Measurements from ENCODE around the gene ZNF584.
A peak's percentile ranks its signal among the peaks of the same experiment; 100 is the strongest.

Gene ZNF584

GRCh38 chr19:58406818-58407657 lies 1.4 kb upstream of the ZNF584 start:
- peak overlapping the region; percentile 98; the same call in 1 of the 2 replicates for H3K4me3 ChIP-seq (ENCODE audit: low read depth, low read length)
- peaks cover 9% of the 10 kb centered on the region in 2 experiments; a peak in 2 of 3 replicates for H3K36me3 ChIP-seq (ENCODE audit: control insufficient read depth in 2 of 2, insufficient read depth in 1 of 2, low read length in 2 of 2)
- ChIA-PET CTCF (interaction anchor here (0.6 to 1.1 kb wide), 3 partner anchors 10 to 91 kb away, joined by 3 read pairs; no protein-coding TSS in a partner anchor), POLR2A (interaction anchor here (0.6 to 3.2 kb wide), 8 partner anchors 9 to 51 kb away, joined by 3 to 27 read pairs (median 6); partner anchors contain the start of genes RNF225, RPS5, ZNF324B and ZNF497)
- peaks cover 4% of the 10 kb centered on the region; the same call in 1 of the 2 replicates for H3K4me1 ChIP-seq (ENCODE audit: control insufficient read depth, insufficient read depth, low read length)
- no peaks in the 10 kb centered on the region for H3K9me3 ChIP-seq (ENCODE audit: control insufficient read depth, insufficient read depth, low read depth, low read length)
- TF ChIP-seq PBX3 (CRISPR knock-in tag; IDR thresholded peaks at IDR 0.05) = peak; percentile 45; the same call in 1 of the 2 replicates
- peak; percentile 28 for TF ChIP-seq SCRT2 (tag by site-specific recombination; IDR thresholded peaks at IDR 0.05)
- TF ChIP-seq SCRT1 (tag by site-specific recombination; IDR thresholded peaks at IDR 0.05; ENCODE audit: borderline replicate concordance) = peak; percentile 62; the same call in 1 of the 2 replicates
- no peak for TF ChIP-seq ZNF560 (tag by site-specific recombination; IDR thresholded peaks at IDR 0.05; ENCODE audit: borderline replicate concordance)
- TF ChIP-seq, protein P1, sequence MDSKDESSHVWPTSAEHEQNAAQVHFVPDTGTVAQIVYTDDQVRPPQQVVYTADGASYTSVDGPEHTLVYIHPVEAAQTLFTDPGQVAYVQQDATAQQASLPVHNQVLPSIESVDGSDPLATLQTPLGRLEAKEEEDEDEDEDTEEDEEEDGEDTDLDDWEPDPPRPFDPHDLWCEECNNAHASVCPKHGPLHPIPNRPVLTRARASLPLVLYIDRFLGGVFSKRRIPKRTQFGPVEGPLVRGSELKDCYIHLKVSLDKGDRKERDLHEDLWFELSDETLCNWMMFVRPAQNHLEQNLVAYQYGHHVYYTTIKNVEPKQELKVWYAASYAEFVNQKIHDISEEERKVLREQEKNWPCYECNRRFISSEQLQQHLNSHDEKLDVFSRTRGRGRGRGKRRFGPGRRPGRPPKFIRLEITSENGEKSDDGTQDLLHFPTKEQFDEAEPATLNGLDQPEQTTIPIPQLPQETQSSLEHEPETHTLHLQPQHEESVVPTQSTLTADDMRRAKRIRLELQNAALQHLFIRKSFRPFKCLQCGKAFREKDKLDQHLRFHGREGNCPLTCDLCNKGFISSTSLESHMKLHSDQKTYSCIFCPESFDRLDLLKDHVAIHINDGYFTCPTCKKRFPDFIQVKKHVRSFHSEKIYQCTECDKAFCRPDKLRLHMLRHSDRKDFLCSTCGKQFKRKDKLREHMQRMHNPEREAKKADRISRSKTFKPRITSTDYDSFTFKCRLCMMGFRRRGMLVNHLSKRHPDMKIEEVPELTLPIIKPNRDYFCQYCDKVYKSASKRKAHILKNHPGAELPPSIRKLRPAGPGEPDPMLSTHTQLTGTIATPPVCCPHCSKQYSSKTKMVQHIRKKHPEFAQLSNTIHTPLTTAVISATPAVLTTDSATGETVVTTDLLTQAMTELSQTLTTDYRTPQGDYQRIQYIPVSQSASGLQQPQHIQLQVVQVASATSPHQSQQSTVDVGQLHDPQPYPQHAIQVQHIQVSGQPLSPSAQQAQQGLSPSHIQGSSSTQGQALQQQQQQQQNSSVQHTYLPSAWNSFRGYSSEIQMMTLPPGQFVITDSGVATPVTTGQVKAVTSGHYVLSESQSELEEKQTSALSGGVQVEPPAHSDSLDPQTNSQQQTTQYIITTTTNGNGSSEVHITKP (tag by site-specific recombination; IDR thresholded peaks at IDR 0.05) = peak; percentile 73
- TF ChIP-seq CTCF (tag by site-specific recombination; IDR thresholded peaks at IDR 0.05) = peak; percentile 45
- TF ChIP-seq HIC1 (tag by site-specific recombination; IDR thresholded peaks at IDR 0.05) = 0 out of 2 replicates have a peak, but pooled peaks have one; percentile 21
- TF ChIP-seq ZFP69B (tag by site-specific recombination; IDR thresholded peaks at IDR 0.05) = peak; percentile 51; the same call in 1 of the 2 replicates
- TF ChIP-seq, protein P2, sequence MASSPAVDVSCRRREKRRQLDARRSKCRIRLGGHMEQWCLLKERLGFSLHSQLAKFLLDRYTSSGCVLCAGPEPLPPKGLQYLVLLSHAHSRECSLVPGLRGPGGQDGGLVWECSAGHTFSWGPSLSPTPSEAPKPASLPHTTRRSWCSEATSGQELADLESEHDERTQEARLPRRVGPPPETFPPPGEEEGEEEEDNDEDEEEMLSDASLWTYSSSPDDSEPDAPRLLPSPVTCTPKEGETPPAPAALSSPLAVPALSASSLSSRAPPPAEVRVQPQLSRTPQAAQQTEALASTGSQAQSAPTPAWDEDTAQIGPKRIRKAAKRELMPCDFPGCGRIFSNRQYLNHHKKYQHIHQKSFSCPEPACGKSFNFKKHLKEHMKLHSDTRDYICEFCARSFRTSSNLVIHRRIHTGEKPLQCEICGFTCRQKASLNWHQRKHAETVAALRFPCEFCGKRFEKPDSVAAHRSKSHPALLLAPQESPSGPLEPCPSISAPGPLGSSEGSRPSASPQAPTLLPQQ (tag by site-specific recombination; IDR thresholded peaks at IDR 0.05) = peak; percentile 53
- TF ChIP-seq REPIN1 (tag by site-specific recombination; IDR thresholded peaks at IDR 0.05; ENCODE audit: low read depth) = no peak
- H3K27ac ChIP-seq (ENCODE audit: extremely low read depth, low read depth, low read length) = peak overlapping the region; percentile 71; the same call in 1 of the 2 replicates
